Measurements from ENCODE around the gene CDK5RAP2. TPM values are rescaled to one million over a fixed set of nuclear protein-coding genes. Genes with fewer than 3 reads are reported as not detected.

The CDK5RAP2 gene
- total RNA-seq, 4 donors from 2014 or later = 27.3 to 158 (median 45.1) TPM

DNA sequence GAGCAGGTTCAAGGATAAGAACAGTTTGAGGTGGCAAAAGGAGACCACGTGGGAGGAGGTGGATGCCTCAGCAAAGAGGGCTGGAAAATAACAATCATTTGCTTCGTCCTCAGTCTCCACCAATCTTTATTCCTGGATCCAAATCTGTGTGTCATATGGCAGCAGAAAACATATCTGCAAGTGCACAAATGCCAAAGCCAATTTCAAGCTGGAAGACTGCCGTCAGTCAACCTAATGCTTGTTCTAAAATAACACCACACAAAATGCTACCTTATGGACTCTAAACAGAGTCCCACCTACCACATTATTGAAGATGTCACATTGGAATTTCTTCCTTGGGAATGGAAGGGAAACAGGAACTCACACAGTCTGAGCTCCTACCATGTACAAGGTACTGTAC lies 129.1 kb downstream of the CDK5RAP2 start:
- Histone ChIP-seq H3K36me3 (peaks cover 0 to 41% (median 0%) of the 10 kb centered on the region in 3 donors), H3K9me3 (no peaks in the 10 kb centered on the region), H3K27me3 (no peaks in the 10 kb centered on the region), H3K27ac (no peak overlapping the region), H3K4me3 (no peak overlapping the region), H3K4me1 (no peaks in the 10 kb centered on the region)
- no peak for DNase-seq
- TF ChIP-seq POLR2A (IDR thresholded peaks at IDR 0.05) = no peak

DNA sequence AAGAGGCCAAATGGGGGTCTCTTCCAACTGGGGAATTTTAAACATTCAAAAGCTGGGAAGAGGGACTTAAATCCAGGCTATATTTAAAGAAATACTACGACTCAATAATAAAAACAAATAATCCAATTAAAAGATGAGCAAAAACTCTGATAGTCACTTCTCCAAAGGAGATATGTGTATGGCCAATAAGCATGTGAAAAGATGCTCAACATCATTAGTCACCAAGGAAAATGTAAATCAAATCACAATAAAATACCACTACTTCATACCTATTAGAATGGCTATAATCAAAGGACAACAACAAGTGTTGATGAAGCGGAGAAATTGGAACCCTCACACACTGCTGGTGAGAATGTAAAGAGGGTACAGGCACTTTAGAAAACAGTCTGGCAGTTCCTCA lies 130.4 kb downstream of the CDK5RAP2 start:
- Histone ChIP-seq H3K36me3 (peaks cover 0 to 38% (median 0%) of the 10 kb centered on the region in 3 donors), H3K27me3 (no peaks in the 10 kb centered on the region), H3K4me3 (no peak overlapping the region), H3K4me1 (no peaks in the 10 kb centered on the region), H3K9me3 (no peaks in the 10 kb centered on the region), H3K27ac (no peak overlapping the region)
- TF ChIP-seq POLR2A (IDR thresholded peaks at IDR 0.05) (no peak), CTCF (IDR thresholded peaks at IDR 0.05) (no peak)
- DNase-seq = no peak

- no peak overlapping the region for H3K4me3 ChIP-seq
- no peak overlapping the region for H3K27ac ChIP-seq
- H3K27me3 ChIP-seq = no peaks in the 10 kb centered on the region
- DNase-seq = no peak
- no peaks in the 10 kb centered on the region for H3K4me1 ChIP-seq
- peaks cover 0 to 34% (median 0%) of the 10 kb centered on the region in 3 donors for H3K36me3 ChIP-seq
- TF ChIP-seq POLR2A (IDR thresholded peaks at IDR 0.05) = no peak
- TF ChIP-seq CTCF (IDR thresholded peaks at IDR 0.05) = no peak
- no peaks in the 10 kb centered on the region for H3K9me3 ChIP-seq
Observed at GRCh38 chr9:120447959-120448500, 131.9 kb downstream of the CDK5RAP2 start.

GRCh38 chr9:120446671-120447070 lies 133.3 kb downstream of the CDK5RAP2 start:
- Histone ChIP-seq H3K27ac (no peak overlapping the region), H3K4me1 (no peaks in the 10 kb centered on the region), H3K36me3 (peaks cover 0 to 30% (median 0%) of the 10 kb centered on the region in 3 donors), H3K9me3 (no peaks in the 10 kb centered on the region), H3K4me3 (no peak overlapping the region), H3K27me3 (no peaks in the 10 kb centered on the region)
- TF ChIP-seq POLR2A (IDR thresholded peaks at IDR 0.05) (no peak), CTCF (IDR thresholded peaks at IDR 0.05) (no peak)
- no peak for DNase-seq

GRCh38 chr9:120443976-120444375 lies 136.0 kb downstream of the CDK5RAP2 start:
- Histone ChIP-seq H3K9me3 (no peaks in the 10 kb centered on the region), H3K4me3 (no peak overlapping the region), H3K27me3 (no peaks in the 10 kb centered on the region), H3K27ac (no peak overlapping the region), H3K4me1 (no peaks in the 10 kb centered on the region), H3K36me3 (peaks cover 0 to 28% (median 0%) of the 10 kb centered on the region in 3 donors)
- TF ChIP-seq CTCF (IDR thresholded peaks at IDR 0.05) = no peak
- TF ChIP-seq POLR2A (IDR thresholded peaks at IDR 0.05) = no peak
- no peak for DNase-seq

- no peaks in the 10 kb centered on the region for H3K9me3 ChIP-seq
- H3K36me3 ChIP-seq = peaks cover 0 to 30% (median 0%) of the 10 kb centered on the region in 3 donors
- no peak for DNase-seq
- no peak overlapping the region for H3K27ac ChIP-seq
- no peaks in the 10 kb centered on the region for H3K4me1 ChIP-seq
- no peak overlapping the region for H3K4me3 ChIP-seq
- H3K27me3 ChIP-seq = no peaks in the 10 kb centered on the region
- TF ChIP-seq CTCF (IDR thresholded peaks at IDR 0.05) = no peak
- TF ChIP-seq POLR2A (IDR thresholded peaks at IDR 0.05) = no peak
Observed at GRCh38 chr9:120443489-120443888, 136.5 kb downstream of the CDK5RAP2 start.

Data from Peyer's patch (tissue), 4 donors.